Activated CD8-positive, alpha-beta memory T cell treated with anti-CD3 and anti-CD28 coated beads, Interleukin-2, amount 50 U/mL, for 1 hour (primary cell): ENCODE results near the gene UGT1A5.

Experiments used
- DNase-seq: peaks from one replicate; pipeline ENCODE4 v3.0.0-alpha.2; 2020; ENCODE audit errors: extremely low read depth

UGT1A5 gene

DNA sequence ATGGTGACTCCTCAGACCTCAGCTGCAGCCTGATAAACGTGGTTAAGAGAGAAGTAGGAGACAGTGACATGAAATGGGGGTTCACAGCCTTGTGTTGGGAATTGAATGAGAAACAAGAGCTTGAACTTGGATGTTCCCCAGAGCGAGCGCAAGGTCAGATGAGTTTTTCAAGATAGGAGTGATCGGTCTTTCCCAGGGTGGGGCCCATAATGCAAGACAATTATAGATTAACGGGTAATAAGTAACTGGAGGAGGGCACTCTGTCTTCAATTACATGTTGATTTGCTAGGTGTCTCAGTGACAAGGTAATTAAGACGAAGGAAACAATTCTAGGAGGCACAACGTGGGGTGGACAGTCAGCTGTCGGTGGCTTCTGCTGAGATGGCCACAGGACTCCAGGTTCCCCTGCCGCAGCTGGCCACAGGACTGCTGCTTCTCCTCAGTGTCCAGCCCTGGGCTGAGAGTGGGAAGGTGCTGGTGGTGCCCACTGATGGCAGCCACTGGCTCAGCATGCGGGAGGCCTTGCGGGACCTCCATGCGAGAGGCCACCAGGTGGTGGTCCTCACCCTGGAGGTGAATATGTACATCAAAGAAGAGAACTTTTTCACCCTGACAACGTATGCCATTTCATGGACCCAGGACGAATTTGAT is at the start of gene UGT1A5:
Gene UGT1A5 (plus strand): TSS at position 297 of the 651 bp plus-strand sequence. CDS start 85 bp downstream, at position 382.
- no peak for DNase-seq

DNA sequence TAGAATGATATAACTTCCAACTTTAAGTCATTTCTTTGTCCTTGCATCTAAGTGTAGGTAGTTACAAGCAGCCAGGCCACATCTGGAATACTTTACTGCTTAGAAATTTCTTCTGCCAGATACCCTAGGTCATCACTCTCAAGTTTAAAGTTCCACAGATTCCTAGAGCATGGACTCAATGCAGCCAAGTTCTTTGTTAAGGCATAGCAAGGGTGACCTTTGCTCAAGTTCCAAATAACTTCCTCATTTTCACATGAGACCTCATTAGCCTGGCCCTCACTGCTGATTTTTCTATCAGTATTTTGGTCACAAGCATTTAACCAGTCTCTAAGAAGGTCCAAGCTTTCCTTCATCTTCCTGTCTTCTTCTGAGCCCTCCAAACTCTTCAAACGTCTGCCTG is 48.8 kb upstream of the UGT1A5 start:
- no peak for DNase-seq

DNA sequence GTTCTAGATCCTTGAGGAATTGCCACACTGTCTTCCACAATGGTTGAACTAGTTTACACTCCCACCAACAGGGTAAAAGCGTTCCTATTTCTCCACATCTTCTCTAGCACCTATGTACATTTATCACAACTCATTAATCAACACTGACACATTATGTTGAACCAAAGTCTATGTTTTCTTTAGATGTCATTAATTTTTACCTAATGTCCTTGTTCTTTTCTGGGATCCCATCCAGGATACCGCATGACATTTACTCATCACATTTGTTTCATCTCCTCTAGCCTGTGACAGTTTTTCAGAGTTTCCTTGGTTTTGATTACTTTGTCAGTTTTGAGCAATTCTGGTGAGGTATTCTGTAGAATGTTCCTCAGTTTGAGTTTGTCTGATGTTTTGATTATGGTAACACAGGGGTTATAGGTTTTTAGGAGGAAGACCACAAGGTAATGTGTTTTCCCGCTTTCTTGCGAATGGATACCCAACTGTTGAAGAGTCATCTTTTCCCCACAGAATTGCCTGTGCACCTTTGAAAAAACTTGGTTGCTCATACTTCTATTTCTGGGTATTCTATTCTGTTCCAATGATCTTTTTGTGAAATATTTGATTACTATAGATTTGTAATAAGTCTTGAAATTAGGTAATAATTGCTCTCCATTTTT is 44.0 kb upstream of the UGT1A5 start:
- DNase-seq: no peak

DNA sequence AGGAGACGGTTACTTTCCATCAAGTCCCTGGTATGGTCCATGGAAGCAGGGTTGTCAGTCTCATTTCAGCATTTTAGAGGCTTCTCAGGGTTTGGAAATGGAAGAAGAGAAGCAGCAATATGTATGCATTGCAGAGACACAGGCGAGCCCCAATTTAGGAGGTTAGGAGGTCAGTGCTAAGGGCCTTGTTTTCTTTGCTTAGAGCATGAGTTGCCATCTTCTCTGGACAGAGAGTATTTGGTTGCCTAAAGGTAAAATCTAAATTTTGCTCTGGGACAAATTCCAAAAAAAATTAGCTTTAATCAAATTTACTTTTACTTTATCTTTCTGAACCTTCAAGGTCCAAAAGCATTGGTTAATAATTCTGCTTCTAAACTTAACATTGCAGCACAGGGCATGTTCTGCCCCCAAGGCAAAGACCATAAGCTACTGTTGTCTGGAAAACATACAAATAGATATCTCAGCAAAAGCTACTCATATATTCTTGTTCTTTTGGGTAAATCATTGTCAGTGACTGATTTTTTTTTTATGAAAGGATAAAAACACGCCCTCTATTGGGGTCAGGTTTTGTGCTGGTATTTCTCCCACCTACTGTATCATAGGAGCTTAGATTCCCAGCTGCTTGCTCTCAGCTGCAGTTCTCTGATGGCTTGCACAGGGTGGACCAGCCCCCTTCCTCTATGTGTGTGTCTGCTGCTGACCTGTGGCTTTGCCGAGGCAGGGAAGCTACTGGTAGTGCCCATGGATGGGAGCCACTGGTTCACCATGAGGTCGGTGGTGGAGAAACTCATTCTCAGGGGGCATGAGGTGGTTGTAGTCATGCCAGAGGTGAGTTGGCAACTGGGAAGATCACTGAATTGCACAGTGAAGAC is 41.2 kb upstream of the UGT1A5 start, which contains the start of gene UGT1A9:
Gene UGT1A9 (plus strand): TSS at position 609 of the 872 bp plus-strand sequence. CDS start 37 bp downstream, at position 646.
- DNase-seq: no peak

DNA sequence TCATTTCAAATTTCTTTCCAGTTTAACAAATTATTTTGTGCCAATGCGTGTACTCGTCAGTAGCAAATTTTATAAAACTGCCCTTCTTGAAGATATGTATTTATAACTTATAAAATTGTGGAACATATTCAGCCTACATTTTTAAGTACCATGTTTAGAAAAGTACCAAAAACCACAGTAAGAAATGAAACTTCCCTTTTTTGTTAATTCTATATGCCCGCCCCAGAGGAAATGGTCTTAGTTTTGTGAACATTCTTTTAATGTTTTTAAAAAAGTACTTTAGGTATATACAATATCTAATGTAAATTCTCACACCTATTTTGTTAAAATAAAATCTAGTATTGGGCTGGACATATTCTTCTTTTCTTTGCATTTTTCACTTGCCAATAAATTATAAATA is 39.8 kb upstream of the UGT1A5 start:
- no peak for DNase-seq

DNA sequence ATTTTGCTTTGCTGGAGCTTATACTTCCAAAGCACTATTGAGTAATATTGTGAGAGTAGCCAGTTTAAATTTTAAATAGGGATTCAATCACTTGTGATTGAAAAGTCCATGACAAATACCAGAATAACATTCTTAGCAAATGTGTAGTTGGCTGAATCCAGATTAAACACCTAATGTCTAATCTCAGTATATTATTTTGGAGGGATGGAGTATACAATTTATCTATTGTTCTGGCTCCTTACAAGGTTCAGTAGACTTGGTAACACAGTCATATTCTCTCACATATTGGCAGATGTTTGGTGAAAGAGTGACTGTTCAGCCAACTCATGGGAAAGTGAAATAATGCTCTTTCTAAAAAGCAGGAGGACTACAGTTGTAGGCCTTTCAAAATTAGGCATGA is 38.8 kb upstream of the UGT1A5 start:
- DNase-seq: no peak

DNA sequence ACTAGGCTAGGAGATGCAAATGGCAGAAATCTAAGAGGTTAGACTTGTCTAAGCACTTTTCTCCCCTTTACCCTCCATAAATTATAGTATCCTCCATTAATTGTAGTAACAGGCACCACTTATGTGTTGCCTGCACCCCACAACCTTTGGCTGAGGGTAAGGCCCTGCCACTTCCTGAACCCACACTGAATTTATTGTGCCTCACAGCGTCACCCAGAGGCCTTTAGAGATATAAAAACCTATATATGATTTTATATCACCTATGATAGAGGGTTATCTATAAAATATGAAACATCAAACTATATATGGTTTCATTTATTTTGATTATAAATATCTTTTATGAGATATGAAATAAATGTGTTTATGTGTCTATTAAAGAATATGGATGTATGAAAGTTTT is 38.4 kb upstream of the UGT1A5 start:
- DNase-seq: no peak

DNA sequence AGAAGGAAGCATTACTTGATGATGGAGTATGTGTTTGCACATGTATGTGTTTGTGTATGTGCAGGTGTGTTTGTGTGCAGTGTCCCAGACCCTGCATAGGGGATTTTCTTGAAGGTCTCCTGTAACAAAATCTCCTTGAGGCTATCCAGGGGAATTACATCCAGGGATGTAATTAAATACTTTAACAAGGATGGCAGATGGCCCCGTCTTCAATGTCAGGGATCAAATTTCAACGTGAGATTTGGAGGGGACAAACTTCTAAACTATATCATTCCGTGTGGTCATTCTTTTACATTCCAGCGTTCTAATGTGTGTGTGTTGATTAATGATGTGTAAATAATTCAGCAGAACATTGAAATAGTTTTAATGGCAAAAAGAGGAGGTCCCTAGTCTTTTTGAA is 37.7 kb upstream of the UGT1A5 start:
- DNase-seq: no peak

DNA sequence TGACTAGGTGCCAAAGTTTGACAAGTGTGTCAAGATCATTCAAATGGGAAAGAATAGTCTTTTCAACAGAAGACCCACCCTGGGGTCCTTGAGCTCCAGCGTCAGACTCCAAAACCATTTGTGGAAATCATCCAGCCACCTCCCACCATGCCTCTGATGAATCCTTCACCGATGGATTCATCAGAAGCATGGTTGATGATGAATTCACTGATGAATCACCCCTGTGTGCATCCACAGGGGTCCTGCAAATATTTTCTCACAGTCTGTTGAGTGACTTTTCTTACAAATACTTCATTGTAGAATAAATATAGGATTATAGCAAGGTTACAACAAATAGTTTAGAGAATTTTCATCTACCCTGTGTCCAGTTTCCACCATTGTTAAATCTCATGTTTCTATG is 36.7 kb upstream of the UGT1A5 start:
- DNase-seq: no peak

DNA sequence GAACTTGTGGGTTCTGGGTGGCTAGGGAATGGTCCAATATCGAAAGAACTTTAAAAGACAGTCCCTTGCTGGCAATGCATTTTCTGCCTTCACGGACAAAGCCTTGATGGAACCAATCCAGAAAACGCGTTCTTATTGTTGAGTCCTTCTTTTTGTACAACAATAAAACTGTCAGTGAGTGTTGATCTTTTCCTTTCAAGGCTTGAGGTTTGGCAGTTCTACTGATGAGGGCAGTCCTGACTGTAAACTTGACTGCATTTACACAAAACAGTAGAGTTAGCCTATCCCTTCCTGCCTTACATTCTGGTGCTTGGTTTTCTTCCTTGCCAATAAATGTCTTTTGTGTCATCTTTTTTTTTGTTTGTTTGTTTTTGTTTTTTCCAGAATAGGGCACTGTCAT is 33.5 kb upstream of the UGT1A5 start:
- no peak for DNase-seq

DNA sequence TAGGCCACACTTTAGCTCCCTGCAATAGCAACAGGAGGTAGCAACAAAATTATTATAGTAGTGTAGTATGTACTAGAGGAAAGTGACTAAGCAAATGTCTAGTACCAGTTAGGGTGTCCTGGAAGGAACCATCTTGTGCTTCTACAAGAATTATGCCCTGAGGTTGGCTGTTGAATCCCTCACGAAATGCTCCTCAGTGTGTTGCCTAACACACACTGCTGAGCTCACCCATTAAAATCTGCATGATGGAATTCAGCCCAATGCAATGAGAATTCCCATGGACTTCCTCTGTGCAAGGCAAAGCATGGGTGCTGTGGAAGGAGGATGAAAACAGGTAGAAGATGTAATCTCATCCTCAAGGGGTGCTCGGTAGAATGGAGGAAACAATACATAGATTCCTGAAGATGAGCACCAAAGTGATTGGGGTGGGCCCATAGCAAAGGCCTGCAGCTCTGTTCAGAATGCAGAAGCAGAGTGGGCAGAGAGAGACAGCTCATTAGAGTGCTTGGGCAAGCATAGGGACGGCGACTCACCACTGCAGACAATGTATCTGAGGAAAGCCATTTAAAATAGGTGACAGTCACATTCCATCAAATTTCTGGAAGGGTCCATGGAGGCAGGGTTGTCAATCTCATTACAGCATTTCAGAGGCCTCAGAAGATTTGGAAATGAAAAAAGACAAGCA is 32.2 kb upstream of the UGT1A5 start:
- no peak for DNase-seq

DNA sequence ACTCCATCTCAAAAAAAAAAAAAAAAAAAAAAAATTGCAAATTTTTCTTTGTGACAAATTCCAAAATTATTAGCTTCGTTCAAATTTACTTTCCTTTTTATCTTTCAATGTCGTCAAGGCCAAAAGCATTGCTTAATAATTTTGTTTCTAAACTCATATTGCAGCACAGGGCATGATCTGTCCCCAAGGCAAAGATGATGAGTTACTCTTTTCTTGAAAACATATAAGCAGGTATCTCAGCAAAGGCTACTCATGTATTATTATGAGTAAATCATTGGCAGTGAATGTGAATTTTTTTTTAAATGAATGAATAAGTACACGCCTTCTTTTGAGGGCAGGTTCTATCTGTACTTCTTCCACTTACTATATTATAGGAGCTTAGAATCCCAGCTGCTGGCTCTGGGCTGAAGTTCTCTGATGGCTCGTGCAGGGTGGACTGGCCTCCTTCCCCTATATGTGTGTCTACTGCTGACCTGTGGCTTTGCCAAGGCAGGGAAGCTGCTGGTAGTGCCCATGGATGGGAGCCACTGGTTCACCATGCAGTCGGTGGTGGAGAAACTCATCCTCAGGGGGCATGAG is 31.1 kb upstream of the UGT1A5 start, which contains the start of gene UGT1A7:
Gene UGT1A7 (plus strand): TSS at position 381 of the 579 bp plus-strand sequence. CDS start 37 bp downstream, at position 418.
- no peak for DNase-seq

DNA sequence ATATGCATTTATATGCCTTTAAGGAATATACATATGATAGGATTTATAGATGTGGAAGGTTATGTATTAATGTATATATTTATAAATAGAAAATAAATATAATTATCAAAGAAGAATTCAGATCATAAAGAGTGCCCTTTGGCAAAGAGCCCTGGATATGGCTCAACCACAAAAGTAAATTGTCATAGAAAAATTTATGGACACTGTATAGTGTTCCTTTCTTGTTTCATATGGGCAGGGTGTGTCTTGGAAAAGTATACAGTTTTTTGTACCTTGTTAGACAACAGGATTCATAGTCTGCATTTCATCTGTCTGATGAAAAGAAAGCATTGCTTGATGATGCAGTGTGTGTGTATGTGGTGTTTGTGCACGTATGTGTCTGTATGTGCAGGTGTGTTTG is 28.1 kb upstream of the UGT1A5 start:
- DNase-seq: no peak

DNA sequence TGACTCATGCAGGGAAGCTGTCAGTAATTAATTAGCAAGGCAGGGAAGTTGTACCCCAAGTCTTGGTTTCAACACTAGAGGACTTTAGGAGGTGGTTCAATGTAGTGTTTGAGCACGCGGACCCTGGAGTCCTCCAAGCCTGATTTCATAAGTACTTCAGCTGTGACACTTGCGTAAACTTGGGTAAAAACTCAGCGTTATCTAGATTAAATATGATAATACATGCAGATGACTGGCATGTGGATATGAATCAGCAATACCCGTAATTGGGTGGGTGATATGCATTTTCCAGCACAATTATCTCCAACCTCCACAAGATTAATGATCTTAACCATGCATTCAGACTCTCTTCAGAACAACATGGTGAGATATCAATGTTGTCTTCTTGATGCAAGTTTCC is 25.8 kb upstream of the UGT1A5 start:
- no peak for DNase-seq

DNA sequence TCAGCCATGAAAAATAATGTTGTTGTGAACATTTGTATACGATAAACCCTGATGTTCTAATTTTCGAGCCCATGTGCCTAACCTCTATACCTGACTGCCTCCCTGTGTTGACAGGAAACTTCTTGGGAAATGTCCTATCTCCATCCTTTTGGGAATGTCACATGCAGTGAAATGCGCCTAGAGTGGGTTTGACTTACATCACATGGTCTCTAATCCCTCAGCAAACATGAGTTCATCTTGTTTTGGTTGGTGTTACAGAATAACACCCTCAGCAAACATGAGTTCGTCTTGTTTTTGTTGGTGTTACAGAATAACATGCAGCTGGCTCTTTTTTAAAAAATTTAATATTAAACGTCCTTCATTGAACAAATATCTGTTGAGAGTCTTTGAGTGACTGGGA is 24.4 kb upstream of the UGT1A5 start:
- no peak for DNase-seq

DNA sequence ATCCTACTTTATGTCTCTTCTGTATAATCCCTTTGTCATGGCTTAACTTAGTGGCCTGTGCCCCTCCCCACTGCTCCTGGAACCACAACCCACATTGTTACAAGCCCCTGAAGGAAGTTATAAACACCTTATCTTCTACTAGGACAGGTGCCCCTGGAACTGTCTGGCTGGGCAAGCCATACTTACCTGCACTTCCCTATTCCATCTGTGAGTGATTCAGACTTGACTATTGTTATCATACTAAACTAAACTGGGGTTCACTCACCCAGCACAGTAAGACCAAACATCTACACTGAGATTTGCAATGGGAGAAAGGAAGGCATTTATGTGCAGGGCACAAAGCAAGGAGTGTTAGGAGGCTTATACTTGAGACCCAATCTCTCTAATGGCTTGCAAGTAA is 23.7 kb upstream of the UGT1A5 start:
- no peak for DNase-seq

DNA sequence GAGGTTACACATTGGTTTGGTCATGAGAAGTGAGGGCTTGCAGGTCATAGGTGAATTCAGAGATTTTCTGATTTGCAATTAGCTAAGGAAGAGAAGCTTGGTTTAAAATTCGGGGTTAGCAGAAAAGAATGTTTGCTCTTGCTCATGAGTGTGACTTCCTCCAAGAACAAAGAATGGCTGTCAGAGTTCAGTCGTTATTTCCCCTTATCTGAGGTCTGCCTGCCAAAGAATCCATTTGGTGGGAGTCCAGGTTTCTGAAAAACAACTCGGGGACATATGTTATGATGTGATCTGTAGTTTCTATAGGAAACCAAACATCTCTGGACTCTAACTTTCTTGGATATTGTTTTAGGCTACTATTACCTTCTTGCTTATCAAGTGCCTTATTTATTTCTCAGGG is 23.2 kb upstream of the UGT1A5 start:
- no peak for DNase-seq

DNA sequence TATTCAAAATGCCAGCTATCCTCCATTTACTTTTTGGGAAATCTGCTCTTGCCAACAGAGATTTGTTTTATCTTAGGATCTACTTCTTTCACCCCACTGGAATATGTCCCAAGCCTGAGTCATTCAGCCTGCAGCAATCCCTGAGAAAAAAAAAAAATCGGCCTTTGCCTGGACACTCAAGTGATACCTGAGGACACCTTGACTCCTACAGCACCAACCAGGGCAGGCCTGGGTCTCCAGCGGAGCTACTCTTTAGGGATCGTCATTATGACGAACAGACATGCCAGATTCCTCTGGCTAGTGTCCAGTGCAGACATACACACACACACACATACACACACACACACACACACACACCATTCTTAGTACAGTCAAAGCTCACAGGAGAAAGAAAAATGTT is 22.3 kb upstream of the UGT1A5 start:
- DNase-seq: no peak

DNA sequence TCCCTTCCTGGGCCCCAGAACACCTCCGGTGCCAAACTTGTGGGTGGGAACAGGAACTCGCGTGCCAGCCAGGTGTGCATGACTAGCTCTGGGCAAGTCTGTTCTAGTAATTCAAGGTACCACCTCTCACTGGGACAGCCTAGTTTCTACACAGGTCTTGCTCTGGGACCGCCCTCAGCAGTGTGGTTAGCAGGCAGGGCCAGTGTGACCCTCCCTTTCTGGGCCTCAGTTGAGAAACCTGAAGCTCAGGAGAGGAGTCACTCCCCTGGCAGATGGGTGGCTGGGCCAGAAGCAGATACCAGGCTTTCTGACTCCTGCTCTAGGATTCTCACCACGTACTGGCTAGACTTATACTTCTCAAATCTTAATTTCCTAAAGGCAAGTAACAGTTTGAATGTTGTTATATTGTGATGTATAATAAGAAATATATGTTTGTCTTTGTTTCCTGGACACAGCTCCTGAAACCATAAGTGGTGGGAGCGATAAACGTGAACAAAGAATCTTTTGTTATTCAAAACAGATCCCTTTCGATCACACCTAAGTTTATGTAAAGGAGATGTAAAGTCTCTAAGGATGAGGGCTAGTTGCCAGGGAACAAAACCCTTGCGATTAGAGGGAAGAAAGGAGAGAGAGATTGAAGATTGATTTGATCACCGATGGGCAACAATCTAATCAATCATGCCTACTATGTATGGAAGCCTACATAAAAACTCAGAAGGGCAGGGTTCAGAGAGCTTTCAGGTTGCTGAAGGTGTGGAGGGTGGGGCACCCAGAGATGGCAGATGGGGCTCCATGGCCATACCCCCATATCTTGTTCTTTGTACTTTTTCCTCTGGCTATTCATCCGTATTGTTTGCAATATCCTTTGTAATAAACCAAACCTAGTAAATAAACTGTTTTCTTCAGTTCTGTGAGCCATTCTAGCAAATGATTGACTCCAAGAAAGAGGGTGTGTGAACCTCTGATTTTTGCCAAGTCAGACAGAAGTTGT is 21.0 kb upstream of the UGT1A5 start:
- no peak for DNase-seq

DNA sequence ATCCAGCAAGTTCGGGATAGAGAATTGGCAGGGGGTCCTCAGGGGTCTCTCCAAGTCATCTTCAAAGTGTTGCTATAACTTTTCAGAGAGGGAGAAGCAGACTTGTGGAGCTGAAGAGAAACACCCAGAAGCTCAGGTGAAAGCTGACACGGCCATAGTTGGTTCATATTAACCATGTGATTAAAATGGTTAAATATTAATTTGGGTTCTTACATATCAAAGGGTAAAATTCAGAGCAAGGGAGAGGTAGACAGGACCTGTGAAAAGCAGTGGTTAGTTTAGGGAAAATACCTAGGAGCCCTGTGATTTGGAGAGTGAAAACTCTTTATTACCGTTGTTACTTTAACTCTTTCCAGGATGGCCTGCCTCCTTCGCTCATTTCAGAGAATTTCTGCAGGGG is 20.1 kb upstream of the UGT1A5 start, which contains the start of gene UGT1A6:
Gene UGT1A6 (plus strand): TSS at position 243 of the 400 bp plus-strand sequence. CDS start 115 bp downstream, at position 358.
- no peak for DNase-seq
